HFF-Myc (cell line): ENCODE measurements around the gene VEGFC.

Experiments
- DNase-seq: peaks from one replicate; pipeline ENCODE4 v3.0.0-alpha.2; 2011; ENCODE audit warnings: low read depth; ENCODE audit errors: extremely low read depth
- H3K4me3 ChIP-seq: replicated peaks from 2 replicates; pipeline ENCODE4 v1.5.1; 2011; ENCODE audit warnings: low read depth, mild to moderate bottlenecking, control low read depth, low read length
- CTCF ChIP-seq: IDR thresholded peaks from 2 replicates; pipeline ENCODE4 v1.5.1; 2012; ENCODE audit warnings: mild to moderate bottlenecking, low read depth, low read length, control low read depth; ENCODE audit errors: missing control alignments

Gene VEGFC

DNA sequence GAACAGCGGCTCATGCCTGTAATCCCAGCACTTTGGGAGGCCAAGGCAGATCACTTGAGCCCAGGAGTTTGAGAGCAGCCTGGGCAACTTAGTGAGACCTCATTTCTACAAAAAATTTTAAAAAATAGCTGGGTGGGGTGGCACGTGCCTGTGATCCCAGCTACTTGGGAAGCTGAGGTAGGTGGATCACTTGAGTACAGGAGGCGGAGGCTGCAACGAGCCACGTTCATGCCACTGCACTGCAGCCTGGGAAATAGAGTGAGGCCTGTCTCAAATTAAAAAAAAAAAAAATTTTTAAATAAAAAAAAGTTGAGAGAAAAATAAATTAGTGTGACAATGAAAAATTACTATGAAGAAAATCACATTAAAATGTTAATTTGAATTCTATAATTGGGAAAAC is 10.5 kb downstream of the VEGFC start:
- TF ChIP-seq CTCF: no peak
- DNase-seq: no peak
- H3K4me3 ChIP-seq: peak overlapping the region; percentile 14; the same call in 1 of the 2 replicates

GRCh38 chr4:176781739-176782100 is 11.0 kb downstream of the VEGFC start:
- no peak for DNase-seq
- TF ChIP-seq CTCF: no peak
- H3K4me3 ChIP-seq: peak overlapping the region; percentile 14; the same call in 1 of the 2 replicates

- H3K4me3 ChIP-seq: peak overlapping the region; percentile 14; the same call in 1 of the 2 replicates
- TF ChIP-seq CTCF: no peak
- DNase-seq: no peak
These were observed 11.6 kb downstream of the VEGFC start for GRCh38 chr4:176780995-176781738.

- no peak overlapping the region for H3K4me3 ChIP-seq
- no peak for DNase-seq
- no peak for TF ChIP-seq CTCF
These were observed 13.3 kb downstream of the VEGFC start for GRCh38 chr4:176779421-176779820.

DNA sequence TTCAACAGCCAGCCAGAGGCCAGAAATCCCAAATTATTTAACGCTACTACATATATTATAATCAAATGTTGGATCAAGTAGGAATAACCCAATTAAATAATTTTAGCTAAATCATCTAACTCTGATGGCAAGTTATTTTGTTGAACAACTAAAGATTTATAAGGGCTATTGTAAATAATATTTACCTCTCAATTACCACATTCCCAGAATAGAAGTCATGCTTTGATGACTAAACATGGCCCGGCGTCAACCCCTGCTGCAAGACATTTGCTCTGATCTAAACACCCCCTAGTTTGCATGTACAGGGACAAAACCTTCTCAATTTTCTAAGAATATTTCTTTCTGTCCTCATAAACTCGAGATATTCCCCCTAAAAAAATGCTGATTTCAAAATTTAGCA is 14.2 kb downstream of the VEGFC start:
- no peak for TF ChIP-seq CTCF
- no peak overlapping the region for H3K4me3 ChIP-seq
- no peak for DNase-seq

- DNase-seq: no peak
- no peak for TF ChIP-seq CTCF
- no peak overlapping the region for H3K4me3 ChIP-seq
These were observed 14.7 kb downstream of the VEGFC start for GRCh38 chr4:176778063-176778462.

DNA sequence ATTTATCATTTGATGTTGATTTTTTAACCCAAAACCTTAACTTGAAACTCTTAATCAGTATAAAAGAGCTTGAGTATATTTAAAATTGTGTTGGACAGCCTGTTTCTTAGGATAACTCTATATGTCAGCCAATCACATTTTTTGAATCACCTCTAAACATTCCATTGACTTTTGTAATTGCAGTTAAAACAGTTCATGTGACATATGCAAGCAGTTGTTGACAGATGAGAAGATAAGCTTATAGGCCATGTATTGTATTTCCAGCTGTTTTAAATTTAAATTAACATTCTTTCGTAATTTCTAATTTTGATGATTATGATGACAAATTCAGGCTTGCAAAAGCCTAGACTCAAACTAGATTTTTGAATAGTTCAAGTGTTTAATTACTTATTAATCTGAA is 17.4 kb downstream of the VEGFC start:
- no peak for TF ChIP-seq CTCF
- no peak overlapping the region for H3K4me3 ChIP-seq
- DNase-seq: no peak
